ENCODE measurements around the gene KCNK7. TPM values are rescaled to one million over a fixed set of nuclear protein-coding genes. Genes with fewer than 3 reads are reported as not detected.

The KCNK7 gene
- total RNA-seq, 2 donors from 2014 or later = 0.66 to 1.0 TPM

- ATAC-seq = no peak
- Histone ChIP-seq H3K9me3 (no peaks in the 10 kb centered on the region), H3K36me3 (replicated peaks in 1 of 2; ENCODE audit: insufficient read depth in 1 of 2, low read depth in 2 of 2) (peaks cover 7 to 21% of the 10 kb centered on the region in 2 donors), H3K27ac (peak overlapping the region; percentile 65 to 97 (median 88)), H3K27me3 (no peaks in the 10 kb centered on the region), H3K4me1 (peaks cover 41% of the 10 kb centered on the region), H3K4me3 (peak overlapping the region; percentile 83 to 87)
- intact Hi-C loops (cut with DNase I) = no loop called here
- WGBS, 2 donors = 0 to 2% methylated on average over 4 to 42 of the region's 50 CpGs
- TF ChIP-seq POLR2A (IDR thresholded peaks at IDR 0.05) (no peak), CTCF (IDR thresholded peaks at IDR 0.05) (no peak)
- DNase-seq = peak in 1 of 4 donors; percentile 34
Measured at GRCh38 chr11:65615950-65616574, 20.5 kb upstream of the KCNK7 start.

- Histone ChIP-seq H3K36me3 (replicated peaks in 1 of 2; ENCODE audit: insufficient read depth in 1 of 2, low read depth in 2 of 2) (peaks cover 7 to 21% of the 10 kb centered on the region in 2 donors), H3K4me1 (peaks cover 48% of the 10 kb centered on the region), H3K4me3 (peak within 1 kb of the TSS; percentile 86 to 87), H3K27ac (peak within 1 kb of the TSS; percentile 82 to 97 (median 92)), H3K9me3 (no peaks in the 10 kb centered on the region), H3K27me3 (no peaks in the 10 kb centered on the region)
- intact Hi-C loops (cut with DNase I) = no loop called here
- DNase-seq (peak; percentile 100), ATAC-seq (peak; percentile 85)
- 0% methylated on average over 48 to 55 of the region's 55 CpGs for WGBS, 2 donors
- peak in 2 of 3 donors; percentile 65 to 76 for TF ChIP-seq POLR2A (IDR thresholded peaks at IDR 0.05)
- TF ChIP-seq CTCF (IDR thresholded peaks at IDR 0.05) = peak in 1 of 7 experiments; percentile 28
Measured at GRCh38 chr11:65615229-65615949, 19.8 kb upstream of the KCNK7 start, which contains the start of gene PCNX3. PCNX3 (plus strand) TSS chr11:65615776; CDS start chr11:65616312, 536 bp downstream.

- peaks cover 57% of the 10 kb centered on the region for H3K4me1 ChIP-seq
- no peak for TF ChIP-seq POLR2A (IDR thresholded peaks at IDR 0.05)
- TF ChIP-seq CTCF (IDR thresholded peaks at IDR 0.05) = no peak
- ATAC-seq (no peak), DNase-seq (peak; percentile 46 to 65 (median 54))
- H3K4me3 ChIP-seq = peak overlapping the region; percentile 55 to 86
- intact Hi-C loops (cut with DNase I) = no loop called here
- peak overlapping the region; percentile 82 to 97 (median 92) for H3K27ac ChIP-seq
- no peaks in the 10 kb centered on the region for H3K9me3 ChIP-seq
- H3K27me3 ChIP-seq = no peaks in the 10 kb centered on the region
- peaks cover 1 to 5% of the 10 kb centered on the region in 2 donors for H3K36me3 ChIP-seq (replicated peaks in 1 of 2; ENCODE audit: insufficient read depth in 1 of 2, low read depth in 2 of 2)
- 12% methylated on average over 43 of the region's 43 CpGs; no CpG with 5 or more reads in 1 of the 2 donors for WGBS, 2 donors
Measured at GRCh38 chr11:65613091-65613928, 17.7 kb upstream of the KCNK7 start.

GRCh38 chr11:65612691-65613090, 17.1 kb upstream of the KCNK7 start:
- Histone ChIP-seq H3K9me3 (no peaks in the 10 kb centered on the region), H3K4me3 (no peak overlapping the region), H3K27ac (peak overlapping the region in 2 of 4 donors; percentile 96 to 97), H3K4me1 (peaks cover 56% of the 10 kb centered on the region), H3K36me3 (replicated peaks in 1 of 2; ENCODE audit: insufficient read depth in 1 of 2, low read depth in 2 of 2) (no peaks in the 10 kb centered on the region), H3K27me3 (no peaks in the 10 kb centered on the region)
- ATAC-seq = no peak
- no peak for DNase-seq
- WGBS, 2 donors = 44 to 58% methylated on average over 2 to 7 of the region's 7 CpGs
- intact Hi-C loops (cut with DNase I) = no loop called here
- TF ChIP-seq POLR2A (IDR thresholded peaks at IDR 0.05) (no peak), CTCF (IDR thresholded peaks at IDR 0.05) (no peak)

All from body of pancreas (tissue), 4 donors.